A549 (cell line): ENCODE data around the gene SERPINB4. TPM values are rescaled to one million over a fixed set of nuclear protein-coding genes. Genes with fewer than 3 reads are reported as not detected.

Source experiments
- ATAC-seq, 2 experiments: fragments of 200-7000 bp in 1 of 2; fragments of >200 bp in 1 of 2; cut with Nextera tagmentation in 1 of 2; cut with Tn5 transposase in 1 of 2; 3 replicates each; pipeline versions ENCODE4 v1.8.0 to v1.9.1; 2018 to 2020; ENCODE audit warnings: mild to moderate bottlenecking in 1 of 2, moderate library complexity in 1 of 2
- CTCF ChIA-PET: fragments of 300-600 bp; sonication (Branson Sonifier 250); formaldehyde crosslinking; extraction: SDS; loops from one replicate; lab custom pipeline; 2021; ENCODE audit warnings: antibody characterized with exemption, inconsistent platforms; lab: Yijun Ruan, JAX
- POLR2A ChIA-PET: fragments of 350-600 bp; formaldehyde crosslinking; extraction: SDS; loops from one replicate; lab custom pipeline; 2021; ENCODE audit warnings: antibody characterized with exemption, inconsistent platforms; lab: Yijun Ruan, JAX
- DNase-seq, 2 experiments: peaks; one replicate each; pipeline versions ENCODE4 v3.0.0 to v3.0.0-alpha.2; 2011 to 2016; ENCODE audit warnings: low read depth in 1 of 2, low spot score in 1 of 2
- FAIRE-seq: peaks from 2 replicates; lab custom pipeline; 2011; peaks lifted over from hg19 to GRCh38; lab: Jason Lieb, UNC
- H3K27ac ChIP-seq, 2 experiments: fragments of >200 bp; sonication (Bioruptor Twin); formaldehyde crosslinking; 3 replicates each; pipeline ENCODE4 v1.5.1; 2016 to 2017
- H3K4me1 ChIP-seq: fragments of >200 bp; sonication (Bioruptor Twin); formaldehyde crosslinking; 3 replicates; pipeline ENCODE4 v1.6.1; 2016
- H3K4me2 ChIP-seq: fragments of >200 bp; sonication (Bioruptor Twin); formaldehyde crosslinking; 3 replicates; pipeline ENCODE4 v1.6.1; 2016
- H3K4me3 ChIP-seq: fragments of >200 bp; sonication (Bioruptor Twin); formaldehyde crosslinking; 3 replicates; pipeline ENCODE4 v1.5.1; 2016
- H3K9me3 ChIP-seq: fragments of >200 bp; sonication (Bioruptor Twin); formaldehyde crosslinking; 3 replicates; pipeline ENCODE4 v1.6.1; 2016
- BCL3 ChIP-seq: fragments of >200 bp; sonication (Bioruptor Twin); formaldehyde crosslinking; IDR thresholded peaks from 3 replicates; pipeline ENCODE4 v1.6.1; 2016
- CEBPB ChIP-seq, 2 experiments: fragments of >200 bp in 1 of 2; sonication (Bioruptor Twin) in 1 of 2; formaldehyde crosslinking in 1 of 2; IDR thresholded peaks; 2 replicates each; pipeline ENCODE4 v1.6.1; 2012 to 2016
- CTCF ChIP-seq: fragments of >200 bp; sonication (Bioruptor Twin); formaldehyde crosslinking; IDR thresholded peaks from 3 replicates; pipeline ENCODE4 v1.5.1; 2016
- E2F6 ChIP-seq: IDR thresholded peaks from 2 replicates; pipeline ENCODE4 v1.6.1; 2012; ENCODE audit warnings: low read depth, borderline replicate concordance
- EP300 ChIP-seq, 2 experiments: fragments of >200 bp; sonication (Bioruptor Twin); formaldehyde crosslinking; IDR thresholded peaks; 2 replicates in 1 of 2; 3 replicates in 1 of 2; pipeline ENCODE4 v1.6.1; 2016 to 2017
- FOSL2 ChIP-seq, 2 experiments: fragments of 450-650 bp in 1 of 2; fragments of >200 bp in 1 of 2; sonication (Bioruptor Twin) in 1 of 2; formaldehyde crosslinking; IDR thresholded peaks; 2 replicates each; pipeline versions ENCODE4 v1.5.0 to v1.6.1; 2016 to 2020; ENCODE audit warnings: mild to moderate bottlenecking in 1 of 2, moderate library complexity in 1 of 2
- FOXS1 ChIP-seq: fragments of 250-450 bp; sonication (Bioruptor Pico); IDR thresholded peaks from 2 replicates; pipeline ENCODE4 v1.5.0; 2020; ENCODE audit warnings: mild to moderate bottlenecking, moderate library complexity
- GATA3 ChIP-seq: IDR thresholded peaks from 2 replicates; pipeline ENCODE4 v1.6.1; 2012; ENCODE audit warnings: borderline replicate concordance
- HDAC2 ChIP-seq: fragments of 200-600 bp; sonication (generic); IDR thresholded peaks from 2 replicates; pipeline ENCODE4 v1.6.1; 2016
- HEYL ChIP-seq: fragments of 250-450 bp; sonication (Bioruptor Pico); IDR thresholded peaks from 2 replicates; pipeline ENCODE4 v1.8.0; 2021; ENCODE audit warnings: mild to moderate bottlenecking, moderate library complexity
- HMGXB4 ChIP-seq: fragments of 250-450 bp; sonication (Bioruptor Pico); IDR thresholded peaks from 2 replicates; pipeline ENCODE4 v1.5.0; 2021; ENCODE audit warnings: mild to moderate bottlenecking, moderate library complexity, borderline replicate concordance
- HOXB13 ChIP-seq: fragments of 250-450 bp; sonication (Bioruptor Pico); IDR thresholded peaks from 2 replicates; pipeline ENCODE4 v1.5.0; 2020; ENCODE audit warnings: low read depth, mild to moderate bottlenecking, moderate library complexity
- JUN ChIP-seq, 2 experiments: fragments of >200 bp; sonication (Bioruptor Twin); formaldehyde crosslinking; IDR thresholded peaks; 2 replicates in 1 of 2; 3 replicates in 1 of 2; pipeline ENCODE4 v1.6.1; 2016 to 2017
- JUNB ChIP-seq: fragments of >200 bp; sonication (Bioruptor Twin); formaldehyde crosslinking; IDR thresholded peaks from 2 replicates; pipeline ENCODE4 v1.6.1; 2016
- MAFK ChIP-seq: fragments of 450-650 bp; IDR thresholded peaks from 2 replicates; pipeline ENCODE4 v1.6.1; 2014; ENCODE audit not compliant: partially characterized antibody
- MAX ChIP-seq: IDR thresholded peaks from 2 replicates; pipeline ENCODE4 v1.6.1; 2012
- MAZ ChIP-seq: fragments of 150-350 bp; IDR thresholded peaks from 2 replicates; pipeline ENCODE4 v1.6.1; 2014; ENCODE audit warnings: antibody characterized with exemption, low read depth, low read length, borderline replicate concordance
- PBX3 ChIP-seq: IDR thresholded peaks from 2 replicates; pipeline ENCODE4 v1.6.1; 2012
- RNF2 ChIP-seq: fragments of 200-600 bp; sonication (generic); IDR thresholded peaks from 2 replicates; pipeline ENCODE4 v1.6.1; 2016; ENCODE audit warnings: low read depth, mild to moderate bottlenecking, antibody characterized with exemption, moderate library complexity, borderline replicate concordance
- SREBF2 ChIP-seq: fragments of 450-650 bp; IDR thresholded peaks from 2 replicates; pipeline ENCODE4 v1.6.1; 2014; ENCODE audit warnings: mild to moderate bottlenecking, moderate library complexity
- TFCP2L1 ChIP-seq: fragments of 250-450 bp; sonication (Bioruptor Pico); IDR thresholded peaks from 2 replicates; pipeline ENCODE4 v1.5.0; 2021; ENCODE audit warnings: mild to moderate bottlenecking
- ZFP36 ChIP-seq: fragments of 450-650 bp; IDR thresholded peaks from 2 replicates; pipeline ENCODE4 v1.6.1; 2014; ENCODE audit warnings: borderline replicate concordance; ENCODE audit not compliant: partially characterized antibody
- WGBS: methylation state at CpG from one replicate; pipeline ENCODE4 v1.1.6; 2017; ENCODE audit errors: missing lambda C conversion rate; 5-methylcytosine and 5-hydroxymethylcytosine counted together
- polyA plus RNA-seq, 4 experiments: library from polyadenylated mRNA; depleted of rRNA in 3 of 4; stranded (reverse); fragments of >200 nt; fragmentation: RNase III in 1 of 4; extraction: RNeasy Plus Mini Kit Qiagen cat#74134 plus additional on column Dnase treatment in 1 of 4; gene quantifications; 2 replicates in 3 of 4; 3 replicates in 1 of 4; pipeline ENCODE4 v1.2.3, GENCODE V29; 2011 to 2017

SERPINB4 gene
- polyA plus RNA-seq, 2 of the 4 experiments (the other 2 are of a cell fraction): 0.15 to 0.16 TPM

- CTCF ChIA-PET: no interaction called here
- no peak for TF ChIP-seq MAZ
- no peak for TF ChIP-seq TFCP2L1 (CRISPR knock-in tag)
- TF ChIP-seq PBX3: no peak
- TF ChIP-seq ZFP36: peak; percentile 19
- peak; percentile 53 for TF ChIP-seq MAFK
- 0 out of 5 replicates have a peak, but pooled peaks have one; percentile 28 to 37 for TF ChIP-seq JUN (IDR thresholded peaks at IDR 0.05)
- TF ChIP-seq CEBPB (IDR thresholded peaks at IDR 0.05): peak; percentile 22 to 70; a peak in 2 of 4 replicates
- no peak for TF ChIP-seq JUNB
- no peak for TF ChIP-seq FOSL2 (IDR thresholded peaks at IDR 0.05)
- peak; percentile 56; the same call in 1 of the 2 replicates for TF ChIP-seq FOSL2 (CRISPR knock-in tag; IDR thresholded peaks at IDR 0.05)
- TF ChIP-seq EP300 (IDR thresholded peaks at IDR 0.05): peak; percentile 49 to 64; a peak in 3 of 5 replicates
- no peak for TF ChIP-seq SREBF2
- peak; percentile 57; the same call in 1 of the 2 replicates for TF ChIP-seq FOXS1 (CRISPR knock-in tag)
- peak; percentile 32; the same call in 1 of the 2 replicates for TF ChIP-seq MAX
- TF ChIP-seq CTCF: no peak
- TF ChIP-seq RNF2: no peak
- peak; percentile 84 for TF ChIP-seq GATA3
- TF ChIP-seq HDAC2: no peak
- POLR2A ChIA-PET: no interaction called here
- peak overlapping the region; percentile 60 for H3K4me2 ChIP-seq
- FAIRE-seq: no peak
- peak overlapping the region; percentile 77 to 85 for H3K27ac ChIP-seq
- no peaks in the 10 kb centered on the region for H3K9me3 ChIP-seq
- no peak overlapping the region for H3K4me3 ChIP-seq
- 0% methylated on average over 2 of the region's 2 CpGs for WGBS
- peaks cover 27% of the 10 kb centered on the region for H3K4me1 ChIP-seq
- peak; percentile 91 for ATAC-seq
- DNase-seq: peak; percentile 16 to 92
Measured at GRCh38 chr18:63683152-63683551, 39.1 kb upstream of the SERPINB4 start.

GRCh38 chr18:63681449-63682340 lies 37.6 kb upstream of the SERPINB4 start:
- Histone ChIP-seq H3K27ac (peak overlapping the region; percentile 76 to 81), H3K4me3 (no peak overlapping the region), H3K4me2 (peak overlapping the region; percentile 60), H3K4me1 (peaks cover 34% of the 10 kb centered on the region), H3K9me3 (no peaks in the 10 kb centered on the region)
- DNase-seq (peak in 1 of 2 experiments; percentile 87), ATAC-seq (peak; percentile 51 to 72; a peak in 3 of 6 replicates), FAIRE-seq (no peak)
- POLR2A ChIA-PET: no interaction called here
- 18% methylated on average over 2 of the region's 2 CpGs for WGBS
- CTCF ChIA-PET: no interaction called here
- TF ChIP-seq FOSL2 (IDR thresholded peaks at IDR 0.05) (no peak), FOSL2 (CRISPR knock-in tag; IDR thresholded peaks at IDR 0.05) (peak; percentile 52), E2F6 (no peak), CEBPB (IDR thresholded peaks at IDR 0.05) (0 out of 4 replicates have a peak, but pooled peaks have one; percentile 40 to 42), HEYL (CRISPR knock-in tag) (peak; percentile 43; the same call in 1 of the 2 replicates), JUN (IDR thresholded peaks at IDR 0.05) (peak; percentile 51 to 70; a peak in 3 of 5 replicates), HOXB13 (CRISPR knock-in tag) (peak; percentile 58; the same call in 1 of the 2 replicates), JUNB (peak; percentile 39; the same call in 1 of the 2 replicates), BCL3 (0 out of 3 replicates have a peak, but pooled peaks have one; percentile 42), SREBF2 (no peak), GATA3 (peak; percentile 73), HMGXB4 (CRISPR knock-in tag) (no peak), EP300 (IDR thresholded peaks at IDR 0.05) (peak; percentile 68 to 70; a peak in 3 of 5 replicates)
